ENCODE measurements around the gene CENPB.
A peak's percentile ranks its signal among the peaks of the same experiment; 100 is the strongest.
"Not testable (repeated sequence)": the region's sequence is repeated elsewhere in the genome, so short reads cannot be mapped to it uniquely, and the experiment has no call there.

CENPB gene

GRCh38 chr20:3786665-3787323 is at the start of gene CENPB:
CENPB (minus strand) TSS chr20:3786740; CDS start chr20:3786483, 257 bp downstream.
- DNase-seq = peak; percentile 79 to 81

DNA sequence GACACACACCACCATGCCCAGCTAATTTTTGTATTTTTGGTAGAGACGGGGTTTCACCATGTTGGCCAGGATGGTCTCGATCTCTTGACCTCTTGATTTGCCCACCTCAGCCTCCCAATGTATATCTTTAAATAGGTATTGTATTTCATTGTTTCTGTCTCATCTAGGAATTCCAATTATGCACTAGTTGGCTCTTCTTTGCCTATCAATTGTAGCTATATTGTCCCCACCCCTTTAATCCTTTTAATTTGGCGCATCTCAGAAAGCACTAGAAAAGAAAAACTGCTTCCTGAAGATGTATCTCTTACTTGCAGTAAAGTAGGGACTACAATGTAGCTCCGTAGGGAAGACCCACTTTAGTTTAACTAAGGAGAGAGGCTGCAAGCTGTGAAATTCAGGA is 49.6 kb upstream of the CENPB start:
- no peak for DNase-seq

- DNase-seq = not testable (repeated sequence)
These were observed 43.4 kb upstream of the CENPB start for GRCh38 chr20:3829891-3830290.

DNA sequence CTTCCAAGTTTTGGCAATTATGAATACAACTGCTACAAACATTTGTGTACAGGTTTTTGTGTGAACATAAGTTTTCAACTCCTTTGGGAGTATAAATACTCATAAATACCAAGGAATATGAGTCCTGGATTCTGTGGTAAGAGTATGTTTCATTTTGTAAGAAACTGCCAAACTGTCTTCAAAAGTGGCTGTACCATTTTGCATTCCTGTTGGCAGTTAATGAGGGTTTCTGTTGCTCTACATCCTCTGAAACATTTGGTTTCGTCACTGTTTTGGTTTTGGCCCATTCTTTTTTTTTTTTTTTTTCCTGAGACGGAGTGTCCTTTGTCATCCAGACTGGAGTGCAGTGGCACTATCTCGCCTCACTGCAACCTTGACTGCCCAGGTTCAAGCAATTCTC is 42.3 kb upstream of the CENPB start:
- DNase-seq = peak; percentile 25 to 62

- DNase-seq = no peak
These were observed 39.9 kb upstream of the CENPB start for GRCh38 chr20:3826420-3826819.

- DNase-seq = no peak
These were observed 39.0 kb upstream of the CENPB start for GRCh38 chr20:3825526-3825925.

DNA sequence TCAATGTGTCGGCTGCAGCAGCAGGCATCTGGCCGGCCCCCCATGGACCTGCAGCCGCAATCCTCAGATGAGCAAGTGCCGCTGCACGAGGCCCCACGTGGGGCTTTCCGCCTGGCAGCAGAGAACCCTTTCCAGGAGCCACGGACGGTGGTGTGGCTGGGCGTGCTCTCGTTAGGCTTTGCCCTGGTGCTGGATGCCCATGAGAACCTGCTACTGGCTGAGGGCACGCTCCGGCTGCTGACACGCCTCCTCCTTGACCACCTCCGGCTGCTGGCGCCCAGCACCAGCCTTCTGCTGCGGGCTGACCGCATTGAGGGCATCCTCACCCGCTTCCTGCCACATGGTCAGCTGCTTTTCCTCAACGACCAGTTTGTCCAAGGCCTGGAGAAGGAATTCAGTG is 37.3 kb upstream of the CENPB start:
- no peak for DNase-seq

GRCh38 chr20:3821996-3822395 is 35.5 kb upstream of the CENPB start:
- DNase-seq = no peak

DNA sequence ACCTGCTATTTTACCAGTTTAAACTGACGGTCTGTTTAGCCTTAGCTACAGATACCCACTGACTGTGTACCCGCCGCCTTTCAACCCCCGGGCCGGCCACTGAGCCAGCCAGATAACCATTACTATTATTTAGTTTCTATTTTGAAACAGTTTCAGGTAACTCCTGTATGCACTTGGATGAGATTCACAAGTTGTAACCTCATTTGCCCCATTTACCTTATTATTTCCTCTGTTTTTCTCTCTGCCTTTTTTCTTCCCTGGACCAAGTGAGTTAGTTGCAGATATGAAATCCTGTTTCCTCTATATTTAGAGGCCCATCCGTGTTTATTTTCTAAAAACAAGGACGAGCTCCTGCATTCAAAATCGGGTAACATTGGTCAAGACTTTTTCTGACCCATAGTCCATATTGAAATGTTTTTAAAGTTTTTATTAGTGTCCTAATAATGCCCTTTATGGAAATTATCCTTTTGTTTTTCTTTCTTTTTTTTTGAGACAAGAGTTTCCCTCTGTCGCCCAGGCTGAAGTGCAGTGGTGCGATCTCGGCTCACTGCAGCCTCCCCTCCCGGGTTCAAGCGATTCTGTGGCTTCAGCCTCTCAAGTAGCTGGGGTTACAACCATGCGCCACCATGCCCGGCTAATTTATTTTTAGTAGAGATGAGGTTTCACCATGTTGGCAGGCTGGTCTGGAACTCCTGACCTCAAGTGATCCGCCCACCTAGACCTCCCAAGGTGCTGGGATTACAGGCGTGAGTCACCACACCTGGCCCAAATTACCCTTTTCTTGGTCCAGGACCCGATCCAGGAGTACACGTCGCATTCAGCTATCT is 34.6 kb upstream of the CENPB start:
- DNase-seq = no peak

GRCh38 chr20:3820048-3820900 is 33.7 kb upstream of the CENPB start, which contains the start of gene AP5S1:
AP5S1 (plus strand) TSS chr20:3820547; CDS start chr20:3822118, 1,571 bp downstream.
- DNase-seq = peak; percentile 90 to 94

DNA sequence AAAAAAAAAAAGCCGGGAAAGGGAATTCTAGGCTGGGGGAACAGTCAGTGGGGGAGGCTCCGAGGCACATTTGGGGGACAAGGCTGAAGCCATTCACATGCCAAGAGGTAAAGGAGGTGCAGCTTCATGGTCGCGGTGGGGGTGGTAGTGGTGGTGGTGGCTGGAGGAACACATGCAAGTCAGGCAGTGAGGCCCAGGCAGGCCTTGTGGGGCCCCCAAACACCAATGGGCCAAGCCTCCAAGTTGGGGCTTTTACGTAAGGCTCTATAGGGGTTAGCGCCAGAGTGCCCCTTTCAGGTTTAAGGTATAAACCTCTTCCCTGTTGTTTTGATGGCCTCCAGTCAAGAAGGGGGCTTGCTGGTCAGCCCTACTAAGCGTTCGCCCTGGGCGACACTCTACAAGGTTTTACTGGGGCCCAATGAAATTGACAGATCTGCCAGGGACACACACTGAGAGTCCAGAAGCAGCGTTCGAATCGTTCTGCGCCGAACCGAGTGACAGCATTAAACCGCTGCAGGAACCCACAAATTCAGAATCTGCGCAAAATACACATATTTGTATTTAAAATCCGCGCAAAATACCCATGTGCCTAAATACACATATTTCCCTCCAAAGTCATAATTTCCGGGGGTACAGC is 33.0 kb upstream of the CENPB start:
- no peak for DNase-seq

GRCh38 chr20:3818155-3819151 is 31.9 kb upstream of the CENPB start:
- DNase-seq = peak; percentile 52 to 66

- DNase-seq = no peak
These were observed 29.3 kb upstream of the CENPB start for GRCh38 chr20:3815703-3816315.

DNA sequence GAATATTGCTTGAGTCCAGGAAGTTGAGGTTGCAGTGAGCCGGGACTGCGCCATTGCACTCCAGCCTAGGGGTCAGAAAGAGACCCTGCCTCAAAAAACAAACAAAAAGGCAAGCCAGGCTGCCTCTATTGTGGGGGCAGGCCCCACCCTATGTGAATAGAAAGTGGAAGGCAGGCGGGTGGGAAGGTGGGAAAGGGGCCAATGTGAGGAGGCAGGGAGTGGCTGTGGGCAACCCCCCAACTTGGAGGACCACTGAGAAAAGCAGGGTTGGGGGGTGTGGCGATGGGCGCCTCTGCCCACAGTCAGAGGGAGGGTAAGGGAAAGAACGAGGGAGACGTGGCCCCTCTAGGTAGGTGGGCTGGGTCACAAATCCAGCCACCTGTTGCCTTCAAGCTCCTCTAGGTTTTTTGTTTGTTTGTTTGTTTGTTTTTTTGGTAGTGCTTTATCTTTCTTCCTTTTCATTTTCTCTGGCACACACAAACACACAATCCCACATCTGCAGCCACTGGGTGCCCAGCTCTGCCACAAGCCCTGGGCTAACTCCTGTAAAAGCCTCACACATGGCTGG is 28.5 kb upstream of the CENPB start:
- no peak for DNase-seq

- no peak for DNase-seq
These were observed 27.5 kb upstream of the CENPB start for GRCh38 chr20:3813848-3814581.

DNA sequence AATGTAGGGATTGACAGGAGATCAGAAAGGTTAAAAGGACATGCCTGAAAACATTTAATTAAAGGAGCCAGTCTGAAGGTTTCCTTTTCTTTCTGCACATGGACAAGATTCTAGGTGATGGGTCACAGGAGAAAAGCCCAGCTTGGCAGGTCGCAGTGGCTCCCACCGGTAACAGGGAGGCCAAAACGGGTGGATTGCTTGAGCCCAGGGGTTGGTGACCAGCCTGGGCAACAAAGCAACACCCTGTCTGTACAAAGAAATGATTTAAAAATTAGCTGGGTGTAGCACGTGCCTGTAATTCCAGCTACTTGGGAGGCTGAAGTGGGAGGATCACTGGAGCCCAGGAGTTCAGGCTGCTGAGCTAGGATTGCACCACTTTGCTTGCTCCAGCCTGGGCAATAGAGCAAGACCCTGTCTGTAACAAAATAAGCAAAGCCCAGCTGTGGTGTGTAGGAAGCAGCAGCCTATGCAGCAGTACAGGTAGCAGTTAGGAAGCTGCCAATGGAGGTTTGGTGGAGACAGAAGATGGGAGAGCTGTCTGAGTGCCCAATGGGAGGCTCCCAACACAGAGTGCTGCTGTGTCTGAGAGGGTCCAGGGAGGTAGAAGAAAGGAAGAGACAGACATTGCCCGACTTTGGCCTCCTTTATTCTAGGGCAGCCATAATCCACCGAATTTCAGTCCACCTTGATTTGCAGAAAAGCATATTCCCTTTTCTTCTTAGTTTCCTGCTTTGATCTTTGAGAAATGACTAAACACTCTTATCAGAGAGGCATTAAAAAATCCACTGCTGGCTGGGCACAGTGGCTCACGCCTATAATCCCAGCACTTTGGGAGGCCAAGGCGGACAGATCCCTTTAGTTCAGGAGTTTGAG is 26.7 kb upstream of the CENPB start:
- DNase-seq = no peak

- no peak for DNase-seq
These were observed 25.7 kb upstream of the CENPB start for GRCh38 chr20:3812259-3812681.

DNA sequence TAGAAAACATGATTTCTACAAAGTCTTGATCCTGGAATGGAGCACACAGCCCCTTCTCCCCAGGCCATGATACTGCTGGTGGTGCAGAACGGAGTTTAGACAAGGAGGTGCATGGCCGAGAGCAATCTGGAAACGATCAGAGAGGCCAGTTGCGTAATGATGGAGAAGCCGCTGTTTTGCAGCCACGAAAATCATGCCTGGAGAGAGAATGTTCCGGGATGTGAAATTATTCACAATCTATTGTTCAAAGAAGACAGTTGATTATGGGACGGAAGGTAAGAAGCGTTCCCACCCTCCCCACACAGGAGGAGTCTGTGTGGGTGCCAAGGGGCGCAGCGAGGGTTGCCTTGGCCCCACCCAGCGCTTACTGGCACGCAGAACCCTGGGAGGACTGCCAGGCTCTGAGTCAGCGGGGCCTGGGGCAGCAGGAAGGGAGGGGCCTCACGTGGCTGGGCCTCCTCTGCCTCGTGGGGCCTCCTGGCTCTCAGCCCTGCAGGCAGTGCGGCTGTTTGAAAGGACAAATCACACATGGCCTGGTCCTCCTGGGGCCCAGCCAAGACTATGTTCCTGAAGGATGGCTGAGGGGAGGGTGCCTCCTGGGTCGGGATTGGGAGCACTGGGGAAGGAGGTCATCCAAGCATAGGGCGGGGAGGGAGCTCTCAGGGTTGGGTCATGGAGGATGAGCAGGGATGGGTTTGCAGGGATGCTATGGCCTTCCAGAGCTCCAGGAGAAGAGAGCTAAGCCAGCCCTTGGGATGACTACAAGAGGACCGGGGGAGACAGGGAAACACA is 25.1 kb upstream of the CENPB start:
- DNase-seq = peak; percentile 85 to 94

All from AML-193 (cell line).